Body of pancreas (tissue), 4 donors: ENCODE data around the gene ATPAF2.

Experiments used
- POLR2A ChIP-seq, 3 donors: fragments of 450-650 bp; IDR thresholded peaks; one replicate each; pipeline ENCODE4 v1.6.1; 2016; ENCODE audit warnings: antibody characterized with exemption in 3 of 3, mild to moderate bottlenecking in 2 of 3
- TF ChIP-seq, protein P1 (sequence below), 7 experiments: fragments of 450-650 bp in 4 of 7; fragments of 200-600 bp in 3 of 7; sonication (generic) in 3 of 7; IDR thresholded peaks; one replicate each; pipeline ENCODE4 v1.5.1; 2016 to 2019; ENCODE audit warnings: antibody characterized with exemption in 7 of 7

DNA sequence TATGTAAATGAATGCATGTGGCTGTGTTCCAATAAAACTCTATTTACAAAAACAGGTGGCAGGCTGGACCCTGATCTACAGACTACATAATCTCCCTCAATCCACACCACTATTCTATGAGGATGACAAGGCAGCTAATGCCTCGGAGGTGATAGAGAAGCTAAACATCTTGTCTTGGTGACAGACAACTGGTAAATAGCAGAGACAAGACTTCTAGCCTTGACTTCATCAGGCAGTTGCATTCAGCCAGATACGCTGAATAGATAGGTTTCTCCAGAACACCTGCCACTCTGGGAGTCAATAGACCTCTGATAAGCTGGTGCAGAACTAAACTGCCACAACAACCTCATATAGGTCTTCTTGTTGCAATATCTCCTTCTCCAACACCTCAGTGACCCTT lies 3.3 kb downstream of the ATPAF2 start:
- no peak for TF ChIP-seq POLR2A (IDR thresholded peaks at IDR 0.05)
- TF ChIP-seq, protein P1, sequence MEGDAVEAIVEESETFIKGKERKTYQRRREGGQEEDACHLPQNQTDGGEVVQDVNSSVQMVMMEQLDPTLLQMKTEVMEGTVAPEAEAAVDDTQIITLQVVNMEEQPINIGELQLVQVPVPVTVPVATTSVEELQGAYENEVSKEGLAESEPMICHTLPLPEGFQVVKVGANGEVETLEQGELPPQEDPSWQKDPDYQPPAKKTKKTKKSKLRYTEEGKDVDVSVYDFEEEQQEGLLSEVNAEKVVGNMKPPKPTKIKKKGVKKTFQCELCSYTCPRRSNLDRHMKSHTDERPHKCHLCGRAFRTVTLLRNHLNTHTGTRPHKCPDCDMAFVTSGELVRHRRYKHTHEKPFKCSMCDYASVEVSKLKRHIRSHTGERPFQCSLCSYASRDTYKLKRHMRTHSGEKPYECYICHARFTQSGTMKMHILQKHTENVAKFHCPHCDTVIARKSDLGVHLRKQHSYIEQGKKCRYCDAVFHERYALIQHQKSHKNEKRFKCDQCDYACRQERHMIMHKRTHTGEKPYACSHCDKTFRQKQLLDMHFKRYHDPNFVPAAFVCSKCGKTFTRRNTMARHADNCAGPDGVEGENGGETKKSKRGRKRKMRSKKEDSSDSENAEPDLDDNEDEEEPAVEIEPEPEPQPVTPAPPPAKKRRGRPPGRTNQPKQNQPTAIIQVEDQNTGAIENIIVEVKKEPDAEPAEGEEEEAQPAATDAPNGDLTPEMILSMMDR (IDR thresholded peaks at IDR 0.05): no peak
